ENCODE measurements around the gene GRB14.
"Not testable (repeated sequence)": the region's sequence is repeated elsewhere in the genome, so short reads cannot be mapped to it uniquely, and the experiment has no call there.

The GRB14 gene

GRCh38 chr2:164478205-164478604 lies 143.1 kb downstream of the GRB14 start:
- DNase-seq = no peak

GRCh38 chr2:164474873-164475272 lies 146.4 kb downstream of the GRB14 start:
- DNase-seq = no peak

GRCh38 chr2:164473021-164473420 lies 148.3 kb downstream of the GRB14 start:
- no peak for DNase-seq

GRCh38 chr2:164465047-164465446 lies 156.2 kb downstream of the GRB14 start:
- DNase-seq = not testable (repeated sequence)

- DNase-seq = no peak
These were observed 156.9 kb downstream of the GRB14 start for GRCh38 chr2:164464376-164464775.

GRCh38 chr2:164458792-164459191 lies 162.5 kb downstream of the GRB14 start:
- DNase-seq = no peak

- peak; percentile 16 for DNase-seq
These were observed 164.0 kb downstream of the GRB14 start for GRCh38 chr2:164457271-164457670.

GRCh38 chr2:164456619-164457018 lies 164.7 kb downstream of the GRB14 start:
- DNase-seq = no peak

GRCh38 chr2:164453656-164454305 lies 167.5 kb downstream of the GRB14 start:
- no peak for DNase-seq

GRCh38 chr2:164450278-164450677 lies 171.0 kb downstream of the GRB14 start:
- no peak for DNase-seq

- DNase-seq = no peak
These were observed 171.6 kb downstream of the GRB14 start for GRCh38 chr2:164449706-164450105.

GRCh38 chr2:164447660-164448059 lies 173.6 kb downstream of the GRB14 start:
- no peak for DNase-seq
